Activated CD8-positive, alpha-beta T cell treated with anti-CD3 and anti-CD28 coated beads for 36 hours (primary cell): ENCODE results near the gene CD200. TPM values are rescaled to one million over a fixed set of nuclear protein-coding genes. Genes with fewer than 3 reads are reported as not detected.

Experiments used
- ATAC-seq: fragments of 200-7000 bp; cut with Tn5 transposase; one replicate; pipeline ENCODE4 v1.10.0; 2021; ENCODE audit warnings: mild to moderate bottlenecking, moderate library complexity
- CTCF ChIA-PET: fragments of 350-600 bp; sonication (Branson Sonifier 250); formaldehyde crosslinking; loops from one replicate; lab custom pipeline; 2021; ENCODE audit warnings: antibody characterized with exemption; lab: Charles Lee
- POLR2A ChIA-PET: fragments of 350-600 bp; sonication (Branson Sonifier 250); formaldehyde crosslinking; loops from one replicate; lab custom pipeline; 2021; ENCODE audit warnings: antibody characterized with exemption; lab: Charles Lee
- DNase-seq: peaks from one replicate; pipeline ENCODE4 v3.0.0-alpha.2; 2020
- H3K27ac Mint-ChIP-seq: one replicate; pipeline ENCODE4 v1.8.0; 2021; ENCODE audit warnings: mild to moderate bottlenecking, mixed read lengths
- H3K27me3 Mint-ChIP-seq: one replicate; pipeline ENCODE4 v1.8.0; 2021; ENCODE audit warnings: mixed read lengths
- H3K36me3 Mint-ChIP-seq: one replicate; pipeline ENCODE4 v1.8.0; 2021; ENCODE audit warnings: low read depth, mixed read lengths
- H3K4me1 Mint-ChIP-seq: one replicate; pipeline ENCODE4 v1.8.0; 2021; ENCODE audit warnings: low read depth, mixed read lengths
- H3K4me3 Mint-ChIP-seq: one replicate; pipeline ENCODE4 v1.8.0; 2021; ENCODE audit warnings: mild to moderate bottlenecking, moderate library complexity, mixed read lengths
- H3K9me3 Mint-ChIP-seq: one replicate; pipeline ENCODE4 v1.8.0; 2021; ENCODE audit warnings: mixed read lengths
- intact Hi-C: fragments of 100-400 bp; cut with micrococcal nuclease; formaldehyde crosslinking; loops from one replicate; pipeline ENCODE4 v1.10.0; 2022
- total RNA-seq, 2 experiments: library from RNA; stranded (reverse); gene quantifications; one replicate each; pipeline ENCODE4 v1.2.3, GENCODE V29; 2021
- TF ChIP-seq, protein P1 (sequence below): fragments of 200-600 bp; IDR thresholded peaks from one replicate; pipeline ENCODE4 v1.8.0; 2022; ENCODE audit warnings: antibody characterized with exemption, mild to moderate bottlenecking

The CD200 gene
- total RNA-seq, 2 experiments from 2014 or later, result 15.7 to 16.7 TPM

DNA sequence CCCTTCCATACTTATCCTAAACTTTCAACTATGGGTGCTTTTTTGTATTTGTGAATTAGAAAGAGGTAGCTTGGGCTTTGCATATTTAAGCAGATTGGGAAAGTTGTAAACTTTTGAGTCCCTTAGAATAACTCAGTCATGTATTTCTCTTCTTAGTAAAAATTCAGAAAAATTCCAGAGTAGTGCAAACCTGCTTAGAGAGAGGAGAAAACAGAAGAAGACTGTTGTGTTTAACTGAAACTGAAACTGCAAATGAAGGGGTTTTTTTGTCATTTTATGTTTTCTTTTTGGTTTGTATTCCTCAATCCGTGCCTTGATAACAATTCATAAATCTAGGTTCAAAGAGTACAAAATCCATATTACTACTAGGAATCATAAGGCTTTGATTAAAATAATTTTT, 31.3 kb downstream of the CD200 start:
- H3K4me1 Mint-ChIP-seq, result peaks cover 30% of the 10 kb centered on the region
- no peaks in the 10 kb centered on the region for H3K9me3 Mint-ChIP-seq
- DNase-seq (no peak), ATAC-seq (no peak)
- ChIA-PET POLR2A (interaction anchor here (1.2 kb wide), 1 partner anchor 24 kb away, joined by 3 read pairs; no protein-coding TSS in a partner anchor), CTCF (interaction anchor here (0.6 to 1.3 kb wide), 6 partner anchors 13 to 150 kb away, joined by 3 to 4 read pairs (median 3); partner anchors contain the start of gene CD200)
- H3K27me3 Mint-ChIP-seq, result no peaks in the 10 kb centered on the region
- intact Hi-C loops, result no loop called here
- no peak overlapping the region for H3K4me3 Mint-ChIP-seq
- TF ChIP-seq, protein P1, sequence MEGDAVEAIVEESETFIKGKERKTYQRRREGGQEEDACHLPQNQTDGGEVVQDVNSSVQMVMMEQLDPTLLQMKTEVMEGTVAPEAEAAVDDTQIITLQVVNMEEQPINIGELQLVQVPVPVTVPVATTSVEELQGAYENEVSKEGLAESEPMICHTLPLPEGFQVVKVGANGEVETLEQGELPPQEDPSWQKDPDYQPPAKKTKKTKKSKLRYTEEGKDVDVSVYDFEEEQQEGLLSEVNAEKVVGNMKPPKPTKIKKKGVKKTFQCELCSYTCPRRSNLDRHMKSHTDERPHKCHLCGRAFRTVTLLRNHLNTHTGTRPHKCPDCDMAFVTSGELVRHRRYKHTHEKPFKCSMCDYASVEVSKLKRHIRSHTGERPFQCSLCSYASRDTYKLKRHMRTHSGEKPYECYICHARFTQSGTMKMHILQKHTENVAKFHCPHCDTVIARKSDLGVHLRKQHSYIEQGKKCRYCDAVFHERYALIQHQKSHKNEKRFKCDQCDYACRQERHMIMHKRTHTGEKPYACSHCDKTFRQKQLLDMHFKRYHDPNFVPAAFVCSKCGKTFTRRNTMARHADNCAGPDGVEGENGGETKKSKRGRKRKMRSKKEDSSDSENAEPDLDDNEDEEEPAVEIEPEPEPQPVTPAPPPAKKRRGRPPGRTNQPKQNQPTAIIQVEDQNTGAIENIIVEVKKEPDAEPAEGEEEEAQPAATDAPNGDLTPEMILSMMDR, result no peak
- H3K27ac Mint-ChIP-seq, result peak overlapping the region; percentile 48
- H3K36me3 Mint-ChIP-seq, result peaks cover 35% of the 10 kb centered on the region

DNA sequence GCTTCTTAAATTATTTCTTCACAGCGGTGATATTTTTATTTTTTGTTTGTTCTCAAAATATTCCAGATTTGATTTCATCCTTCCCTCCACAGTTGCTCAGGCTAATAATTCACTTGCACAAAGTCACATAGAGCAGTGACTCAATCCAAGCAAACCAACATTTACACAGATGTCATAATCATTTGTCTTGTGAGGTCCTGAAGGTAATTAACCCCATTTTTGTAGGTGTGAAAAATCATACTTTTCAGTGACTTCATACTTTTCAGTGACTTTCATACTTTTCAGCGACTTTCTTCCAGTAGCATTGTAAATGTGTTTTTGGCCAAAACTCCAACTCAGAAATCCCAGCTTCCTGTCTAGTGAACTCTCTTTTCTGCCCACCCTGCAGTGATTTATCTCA, 32.1 kb downstream of the CD200 start:
- CTCF ChIA-PET, result interaction anchor here (0.6 to 1.3 kb wide), 5 partner anchors 33 to 150 kb away, joined by 3 to 4 read pairs (median 3); partner anchors contain the start of gene CD200
- POLR2A ChIA-PET, result interaction anchor here (1.2 kb wide), 1 partner anchor 24 kb away, joined by 3 read pairs; no protein-coding TSS in a partner anchor
- Mint-ChIP-seq H3K9me3 (no peaks in the 10 kb centered on the region), H3K4me3 (no peak overlapping the region), H3K27me3 (no peaks in the 10 kb centered on the region), H3K4me1 (peaks cover 30% of the 10 kb centered on the region), H3K36me3 (peaks cover 34% of the 10 kb centered on the region), H3K27ac (peak overlapping the region; percentile 36)
- no peak for ATAC-seq
- intact Hi-C loops, result no loop called here
- TF ChIP-seq, protein P1, result no peak
- no peak for DNase-seq

DNA sequence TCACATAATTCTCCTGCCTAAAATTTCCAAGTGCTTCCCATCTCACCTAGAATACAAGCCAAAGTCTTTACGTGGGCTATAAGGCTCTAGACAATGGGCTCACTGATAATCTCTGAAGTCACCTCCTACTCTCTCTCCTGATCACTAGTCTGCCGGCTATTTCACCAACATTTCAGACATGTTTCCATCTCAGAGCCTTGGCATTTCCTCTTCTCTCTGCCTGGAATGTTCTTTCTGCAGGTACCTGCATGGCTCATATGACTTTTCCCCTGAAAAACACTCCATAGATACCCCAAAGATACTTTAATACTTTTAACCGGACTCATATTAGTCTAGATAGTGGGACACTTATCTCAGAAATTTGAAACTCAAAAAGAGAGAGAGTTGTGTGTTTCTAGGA, 32.7 kb downstream of the CD200 start:
- Mint-ChIP-seq H3K27me3 (no peaks in the 10 kb centered on the region), H3K36me3 (peaks cover 34% of the 10 kb centered on the region), H3K27ac (no peak overlapping the region), H3K9me3 (no peaks in the 10 kb centered on the region), H3K4me1 (peaks cover 30% of the 10 kb centered on the region), H3K4me3 (no peak overlapping the region)
- TF ChIP-seq, protein P1, result no peak
- ATAC-seq, result no peak
- intact Hi-C loops, result no loop called here
- DNase-seq, result no peak
- ChIA-PET CTCF (interaction anchor here (0.8 to 1.2 kb wide), 3 partner anchors 45 to 149 kb away, joined by 3 read pairs; no protein-coding TSS in a partner anchor), POLR2A (interaction anchor here (1.2 kb wide), 1 partner anchor 23 kb away, joined by 3 read pairs; no protein-coding TSS in a partner anchor)

DNA sequence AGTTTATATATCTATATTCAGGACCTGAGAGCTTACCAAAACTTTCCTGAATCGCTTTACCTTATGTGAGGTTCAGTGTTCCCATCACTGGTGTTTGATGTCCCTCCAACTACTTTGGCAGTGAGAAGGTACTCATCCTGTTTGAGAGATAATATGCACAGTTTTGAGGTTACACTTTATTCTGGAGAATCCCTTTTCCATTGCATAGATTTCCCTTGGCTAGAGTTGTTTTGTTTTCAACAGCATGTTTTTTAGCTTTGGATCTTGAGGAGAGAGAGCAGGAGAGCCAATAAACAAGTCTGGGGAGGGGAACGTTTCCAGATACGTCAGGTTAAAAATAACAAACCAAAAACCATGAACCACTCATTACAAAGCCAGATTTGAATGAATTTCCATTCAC, 33.6 kb downstream of the CD200 start:
- ChIA-PET POLR2A (no interaction called here), CTCF (no interaction called here)
- Mint-ChIP-seq H3K4me3 (no peak overlapping the region), H3K27ac (peak overlapping the region; percentile 7), H3K9me3 (no peaks in the 10 kb centered on the region), H3K27me3 (no peaks in the 10 kb centered on the region), H3K36me3 (peaks cover 29% of the 10 kb centered on the region), H3K4me1 (peaks cover 30% of the 10 kb centered on the region)
- intact Hi-C loops, result no loop called here
- no peak for ATAC-seq
- DNase-seq, result no peak
- TF ChIP-seq, protein P1, result no peak

DNA sequence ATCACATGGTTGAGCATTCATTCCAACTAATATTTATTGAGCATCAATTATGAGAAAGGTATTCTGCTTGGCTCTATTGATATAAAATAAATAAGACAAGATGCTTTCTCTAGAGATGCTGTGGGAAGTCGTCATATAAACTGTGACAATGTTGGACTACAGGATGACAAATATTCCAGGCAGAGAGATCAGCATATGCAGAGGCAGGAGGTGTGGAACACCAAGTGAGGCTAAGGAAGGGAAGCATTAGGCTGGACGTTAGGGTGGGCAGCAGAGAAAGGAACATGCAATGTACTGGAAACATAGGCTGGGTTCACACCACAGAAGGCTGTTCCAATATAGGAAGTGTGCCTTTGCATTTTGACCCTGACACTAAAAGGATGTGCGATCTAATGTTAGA, 38.6 kb downstream of the CD200 start:
- H3K27ac Mint-ChIP-seq, result no peak overlapping the region
- DNase-seq (no peak), ATAC-seq (no peak)
- peaks cover 17% of the 10 kb centered on the region for H3K4me1 Mint-ChIP-seq
- H3K27me3 Mint-ChIP-seq, result no peaks in the 10 kb centered on the region
- POLR2A ChIA-PET, result no interaction called here
- H3K9me3 Mint-ChIP-seq, result no peaks in the 10 kb centered on the region
- no peak overlapping the region for H3K4me3 Mint-ChIP-seq
- TF ChIP-seq, protein P1, result no peak
- CTCF ChIA-PET, result no interaction called here
- intact Hi-C loops, result no loop called here
- peaks cover 4% of the 10 kb centered on the region for H3K36me3 Mint-ChIP-seq
